NCI-H1105 treated with DMSO at 0.1 percent for 48 hours (cell line): ENCODE data around the gene ADCYAP1R1.

Source experiments
- DNase-seq: peaks from one replicate; lab custom pipeline; 2025; lab: John Stamatoyannopoulos, UW

ADCYAP1R1 gene

DNA sequence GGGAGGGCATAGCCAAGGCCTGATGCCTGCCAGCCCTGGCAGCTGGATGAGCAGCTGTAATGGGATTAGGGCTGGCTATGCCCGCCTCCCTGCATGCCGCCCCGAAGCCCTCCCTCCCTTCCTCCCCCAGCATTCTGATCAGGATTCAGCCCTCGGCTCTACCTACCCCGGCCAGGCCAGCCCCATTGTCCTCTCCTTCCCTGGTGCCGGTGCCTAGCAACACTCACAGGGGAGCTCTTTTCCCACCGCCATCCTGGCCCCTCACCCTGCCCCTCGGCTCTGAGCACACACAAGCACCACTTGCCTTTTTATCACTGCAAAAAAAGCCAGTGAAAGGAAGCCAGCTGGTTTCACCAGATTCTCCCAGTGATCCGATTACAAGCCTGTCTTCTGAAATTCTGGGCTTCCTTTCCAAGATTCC lies 9.0 kb upstream of the ADCYAP1R1 start:
- peak; percentile 13 for DNase-seq

- no peak for DNase-seq
Observed at GRCh38 chr7:31044529-31044928, 7.6 kb upstream of the ADCYAP1R1 start.

DNA sequence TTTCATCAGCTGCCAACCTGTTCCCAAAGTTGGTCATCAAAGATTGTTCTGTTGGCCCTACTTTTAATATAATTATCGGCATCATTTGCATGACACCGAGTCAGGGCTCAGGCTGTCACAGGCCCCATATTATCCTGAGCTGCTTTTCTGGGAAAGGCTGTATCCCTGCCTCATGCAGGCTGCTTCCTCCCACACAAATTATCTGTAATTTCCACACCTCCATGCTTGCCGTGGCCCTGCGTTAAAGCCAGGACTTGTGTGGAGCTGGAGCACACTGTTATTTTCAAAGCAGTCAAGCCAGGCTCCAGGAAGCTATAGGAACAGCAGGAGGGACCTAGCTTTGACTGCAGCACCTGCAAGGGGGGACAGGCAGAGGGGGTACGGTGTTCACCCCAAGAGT lies 5.4 kb upstream of the ADCYAP1R1 start:
- no peak for DNase-seq

GRCh38 chr7:31047313-31048146 lies 4.6 kb upstream of the ADCYAP1R1 start:
- no peak for DNase-seq

DNA sequence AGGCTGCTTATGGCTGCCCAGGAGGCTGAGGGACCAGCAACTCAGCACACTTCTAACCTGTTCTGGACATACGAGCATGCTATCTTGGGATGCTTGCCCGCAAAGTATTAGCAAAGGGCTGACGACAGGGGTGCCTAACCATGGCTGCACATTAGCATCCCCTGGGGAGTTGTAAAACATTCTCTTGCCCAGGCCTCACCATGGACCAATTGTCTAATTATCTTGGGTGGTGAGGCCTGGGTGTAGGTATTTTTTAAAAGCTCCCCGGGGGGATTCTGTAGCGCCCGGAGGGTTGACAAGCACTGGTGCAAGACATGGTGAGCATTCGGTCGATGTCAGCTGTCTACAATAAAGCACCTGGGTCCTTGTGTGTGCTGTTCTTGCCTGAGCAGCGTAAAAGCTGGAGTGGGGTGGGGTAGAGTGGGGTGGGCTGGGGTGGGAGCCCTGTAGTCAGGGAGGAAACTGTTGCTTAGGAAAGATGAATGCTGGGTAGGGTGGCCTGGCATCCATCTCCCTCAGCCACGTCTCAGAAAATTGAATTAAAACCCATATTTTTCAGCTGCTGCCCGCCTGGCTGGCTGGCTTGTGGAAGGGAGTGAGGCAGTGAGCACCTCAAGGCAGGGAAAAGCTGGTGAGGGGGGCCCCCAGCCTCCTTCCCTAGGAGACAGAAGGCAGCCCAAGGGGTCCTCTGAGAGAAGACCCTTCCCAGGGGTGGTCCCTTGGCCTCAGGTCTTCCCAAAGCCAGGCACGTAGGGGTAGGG lies 2.9 kb upstream of the ADCYAP1R1 start:
- no peak for DNase-seq

DNA sequence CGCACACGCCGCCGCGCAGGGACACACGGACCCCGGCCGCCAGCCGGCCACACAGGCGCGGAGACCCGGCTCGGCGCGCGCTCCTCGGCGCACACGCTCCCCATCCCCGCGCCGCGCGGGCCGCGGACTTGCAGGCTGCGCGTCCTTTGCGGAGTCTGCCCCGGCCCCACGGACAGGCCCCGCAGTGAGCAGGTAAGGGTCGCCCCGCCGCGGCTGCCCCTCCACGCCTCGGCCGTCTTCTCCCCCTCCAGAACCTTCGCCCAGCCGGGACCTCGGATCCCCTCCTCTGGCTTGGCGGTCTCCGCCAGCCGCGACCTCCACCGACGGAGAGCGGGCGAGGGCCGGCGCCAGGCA lies 356 bp downstream of the ADCYAP1R1 start:
- no peak for DNase-seq

- DNase-seq, result no peak
Observed at GRCh38 chr7:31052841-31053601, 913 bp downstream of the ADCYAP1R1 start.

- no peak for DNase-seq
Observed at GRCh38 chr7:31053986-31054385, 1.9 kb downstream of the ADCYAP1R1 start.

DNA sequence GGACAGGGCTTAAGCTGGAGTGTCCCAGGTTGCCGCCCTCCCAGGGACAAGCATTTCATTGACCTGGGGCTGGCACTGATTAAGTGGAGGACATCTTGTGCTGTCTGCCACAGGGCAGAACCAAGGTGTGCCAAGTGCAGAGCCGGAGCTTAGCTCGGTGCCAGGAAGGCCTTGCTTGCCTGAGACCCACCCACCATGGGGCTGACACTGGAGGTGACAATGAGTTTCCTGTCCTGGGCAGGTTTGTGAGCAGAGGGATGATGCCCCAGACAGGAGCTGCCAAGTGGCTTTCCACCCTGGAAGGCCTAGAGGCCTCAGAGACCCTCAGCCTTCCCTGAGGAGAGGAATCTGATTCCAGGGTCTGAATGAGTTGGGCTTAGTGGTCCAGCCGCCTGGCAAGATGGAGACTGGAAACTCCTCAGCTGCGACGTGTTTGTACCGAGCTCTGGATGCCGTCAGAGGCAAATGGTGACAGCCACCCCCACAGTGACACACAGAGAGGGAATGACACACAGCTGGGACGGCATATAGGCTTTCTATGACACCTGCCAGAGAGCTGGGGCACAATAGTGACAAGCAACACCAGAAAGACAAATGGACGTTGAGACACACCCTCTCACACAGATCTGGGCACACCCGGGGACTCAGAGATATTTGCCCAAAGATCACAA lies 2.6 kb downstream of the ADCYAP1R1 start:
- no peak for DNase-seq

DNA sequence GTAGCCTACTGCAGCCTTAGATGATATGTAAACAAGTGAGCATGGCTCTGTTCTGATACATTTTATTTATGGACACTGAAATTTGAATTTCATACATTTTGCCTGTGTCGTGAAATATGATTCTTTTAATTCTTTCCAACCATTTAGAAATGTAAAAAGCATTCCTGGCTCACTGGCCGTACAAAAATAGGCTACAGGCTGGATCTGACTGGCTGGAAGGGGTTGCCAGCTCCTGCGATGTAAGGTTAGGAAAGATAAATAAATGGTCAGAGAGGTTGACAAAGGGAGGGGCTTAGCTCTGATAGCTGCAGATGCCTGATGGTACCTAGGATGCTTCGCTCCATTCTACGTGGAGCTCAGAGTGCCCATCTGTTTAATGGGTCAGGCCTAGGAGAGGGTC lies 3.4 kb downstream of the ADCYAP1R1 start:
- no peak for DNase-seq

- DNase-seq, result peak; percentile 3
Observed at GRCh38 chr7:31056775-31057346, 4.8 kb downstream of the ADCYAP1R1 start.

DNA sequence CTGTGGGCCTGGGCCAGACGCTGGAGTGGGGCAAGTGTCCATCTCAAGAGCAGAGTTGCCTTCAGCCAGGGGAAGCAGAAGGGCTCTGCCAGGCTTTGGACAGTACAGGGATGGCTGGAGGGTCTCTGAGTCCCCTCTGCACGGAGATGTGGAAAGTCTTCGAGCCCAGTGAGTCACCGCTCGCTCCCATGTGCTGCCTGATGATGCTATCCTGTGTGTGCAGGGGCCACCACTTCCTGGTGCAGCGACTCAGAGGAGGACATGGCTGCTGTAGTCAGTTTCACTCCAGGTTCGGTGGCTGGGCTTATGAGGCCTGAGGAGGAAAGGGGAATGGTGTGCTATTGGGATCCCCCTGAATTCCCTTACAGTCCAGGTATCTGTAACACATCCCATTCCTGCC lies 6.0 kb downstream of the ADCYAP1R1 start:
- no peak for DNase-seq

- DNase-seq, result no peak
Observed at GRCh38 chr7:31058688-31059087, 6.6 kb downstream of the ADCYAP1R1 start.

DNA sequence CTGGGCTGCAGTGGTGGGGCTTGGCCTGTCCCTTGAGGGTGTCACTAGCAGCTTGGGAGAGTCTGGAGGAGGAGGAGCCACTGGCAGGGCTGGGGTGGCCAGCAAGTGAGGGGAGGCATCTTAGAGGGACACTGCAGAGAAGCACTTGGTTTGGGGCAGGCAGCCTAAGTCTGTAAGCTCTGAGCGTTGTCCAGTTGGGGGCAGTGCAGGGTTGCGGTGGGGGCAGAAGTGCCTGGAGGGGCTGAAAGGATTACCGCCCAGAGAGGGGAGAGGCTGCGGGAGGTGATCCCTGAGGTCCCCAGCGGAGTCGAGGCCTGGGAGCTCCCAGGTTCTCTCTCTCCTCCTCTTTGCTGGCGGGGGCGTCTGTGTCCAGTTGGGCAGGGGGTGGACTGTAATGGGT lies 7.4 kb downstream of the ADCYAP1R1 start:
- no peak for DNase-seq

DNA sequence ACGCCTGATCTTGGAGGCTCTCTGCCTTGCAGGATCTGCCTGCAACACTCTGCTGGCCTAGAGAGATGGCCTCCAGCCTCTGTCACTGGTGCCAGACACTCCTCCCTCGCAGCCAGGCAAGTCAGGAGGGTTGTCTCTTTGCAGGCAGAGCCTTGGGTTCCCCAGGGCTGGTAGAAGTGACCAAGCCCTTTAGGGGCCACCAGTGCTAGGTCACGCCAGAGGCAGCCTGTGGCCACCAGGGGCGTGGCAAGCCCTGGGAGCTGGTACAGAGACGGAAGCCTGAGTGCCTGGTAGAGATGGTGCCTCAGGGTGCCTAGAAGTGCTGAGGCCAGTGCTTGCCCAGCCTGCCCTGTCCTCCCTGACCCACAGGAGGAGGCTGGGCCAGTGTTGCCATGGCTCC lies 9.1 kb downstream of the ADCYAP1R1 start:
- DNase-seq, result no peak

DNA sequence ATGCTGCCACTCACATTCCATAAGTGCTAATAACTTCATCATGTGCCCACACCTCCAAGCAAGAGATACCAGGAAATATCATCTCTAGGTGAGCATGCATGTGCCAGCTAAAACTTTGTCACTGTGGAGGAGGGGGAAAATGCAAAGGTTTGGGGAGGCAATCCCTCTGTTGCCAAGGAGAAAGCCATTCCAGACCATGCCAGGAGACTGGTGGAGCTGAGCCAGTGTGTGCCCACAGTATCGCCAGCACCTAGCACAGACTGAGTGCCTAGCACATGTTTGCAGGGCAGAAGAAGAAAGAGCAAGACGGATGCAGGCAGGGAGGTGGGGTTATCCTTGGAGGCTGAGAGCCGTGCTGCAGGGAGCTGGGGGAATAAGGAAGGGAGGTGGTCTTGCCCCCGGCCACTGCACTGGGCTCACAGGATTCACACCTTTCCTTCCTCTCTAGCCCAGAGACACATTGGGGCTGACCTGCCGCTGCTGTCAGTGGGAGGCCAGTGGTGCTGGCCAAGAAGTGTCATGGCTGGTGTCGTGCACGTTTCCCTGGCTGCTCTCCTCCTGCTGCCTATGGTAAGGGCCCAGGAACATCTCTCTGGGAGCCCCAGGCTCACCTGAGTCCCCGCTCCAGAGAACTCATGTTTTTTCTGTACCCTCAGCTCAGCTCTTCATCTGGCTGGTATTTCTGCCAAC lies 10.8 kb downstream of the ADCYAP1R1 start:
- DNase-seq, result no peak

DNA sequence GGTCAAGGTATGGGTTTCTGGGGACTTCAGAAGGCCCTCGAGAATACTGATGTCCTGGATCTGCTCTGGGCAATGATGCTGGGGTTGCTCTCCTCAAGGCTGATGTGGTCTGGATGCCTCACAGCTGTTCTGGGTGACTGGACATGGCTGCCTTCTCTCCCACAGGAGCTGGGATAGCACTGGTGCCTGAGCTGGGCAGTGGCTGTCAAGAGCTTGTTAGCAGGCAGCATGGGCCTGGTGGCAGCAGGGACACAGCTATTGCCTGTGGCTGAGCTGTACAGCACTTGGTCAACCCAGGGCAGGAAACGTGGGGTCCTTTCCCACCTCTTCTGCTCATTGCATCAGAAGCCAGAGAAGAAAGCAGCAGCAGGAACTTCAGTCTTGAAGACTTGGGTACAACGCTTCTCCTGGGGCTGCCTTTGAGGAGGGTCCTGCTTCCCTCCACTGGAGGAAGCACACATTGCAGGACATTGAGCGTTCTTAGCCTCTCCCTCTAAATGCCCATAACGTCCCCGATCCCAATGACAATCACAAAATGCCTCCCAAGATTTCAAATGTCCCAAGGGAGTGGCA lies 13.0 kb downstream of the ADCYAP1R1 start:
- DNase-seq, result no peak

- no peak for DNase-seq
Observed at GRCh38 chr7:31065840-31066239, 13.7 kb downstream of the ADCYAP1R1 start.

DNA sequence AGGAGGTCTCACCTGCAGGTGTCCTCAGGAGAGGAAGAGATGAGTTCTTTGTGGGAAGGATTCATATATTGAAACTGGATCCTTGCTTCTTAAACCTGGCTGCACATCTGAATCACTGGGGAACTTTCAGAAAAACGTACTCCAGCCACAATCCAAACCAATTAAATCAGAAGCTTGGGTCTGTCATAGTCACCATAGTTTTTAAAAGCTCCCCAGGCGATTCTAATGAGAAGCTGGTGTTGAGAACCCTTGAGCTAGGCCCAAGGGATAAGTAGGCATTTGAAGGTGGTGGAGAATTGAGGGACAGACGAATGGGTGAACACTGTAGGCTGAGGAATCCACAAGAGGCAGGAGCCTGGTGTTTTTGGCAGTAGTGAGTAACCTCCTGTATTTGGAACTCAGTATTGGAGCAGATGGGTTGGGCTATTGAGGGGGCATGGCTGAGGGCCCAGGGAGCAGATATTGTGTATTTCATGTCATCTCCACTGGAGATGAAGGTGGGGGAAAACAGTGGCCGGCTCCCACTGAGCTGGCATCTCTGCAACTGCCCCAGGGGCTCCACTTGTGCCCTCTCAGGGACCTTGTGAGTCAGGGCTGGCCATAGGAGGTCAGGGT lies 14.5 kb downstream of the ADCYAP1R1 start:
- no peak for DNase-seq

DNA sequence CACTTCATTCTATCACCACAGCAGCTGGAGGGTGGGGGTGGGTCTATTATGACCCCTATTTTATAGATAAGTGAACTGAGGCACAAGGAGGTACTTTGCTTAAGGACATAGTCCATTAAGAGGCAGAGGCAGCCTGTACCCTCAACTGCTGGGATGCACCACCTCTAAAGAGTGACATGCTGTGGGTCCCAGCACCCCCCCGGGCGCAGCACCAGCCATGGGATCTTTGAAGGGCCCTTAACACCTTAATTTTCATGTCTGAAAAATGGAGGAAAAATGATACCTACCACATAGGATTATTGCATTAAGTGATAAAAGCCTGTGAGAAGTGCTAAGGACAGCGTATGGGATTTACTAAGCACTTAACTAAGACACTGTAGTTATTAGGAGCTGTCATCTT lies 15.4 kb downstream of the ADCYAP1R1 start:
- no peak for DNase-seq
